NCI-H2081 (cell line): ENCODE measurements around the gene RTN4RL1.
A peak's percentile ranks its signal among the peaks of the same experiment; 100 is the strongest.

Experiments
- DNase-seq, 2 experiments: peaks; one replicate each; lab custom pipeline; 2025; lab: John Stamatoyannopoulos, UW

The RTN4RL1 gene

DNA sequence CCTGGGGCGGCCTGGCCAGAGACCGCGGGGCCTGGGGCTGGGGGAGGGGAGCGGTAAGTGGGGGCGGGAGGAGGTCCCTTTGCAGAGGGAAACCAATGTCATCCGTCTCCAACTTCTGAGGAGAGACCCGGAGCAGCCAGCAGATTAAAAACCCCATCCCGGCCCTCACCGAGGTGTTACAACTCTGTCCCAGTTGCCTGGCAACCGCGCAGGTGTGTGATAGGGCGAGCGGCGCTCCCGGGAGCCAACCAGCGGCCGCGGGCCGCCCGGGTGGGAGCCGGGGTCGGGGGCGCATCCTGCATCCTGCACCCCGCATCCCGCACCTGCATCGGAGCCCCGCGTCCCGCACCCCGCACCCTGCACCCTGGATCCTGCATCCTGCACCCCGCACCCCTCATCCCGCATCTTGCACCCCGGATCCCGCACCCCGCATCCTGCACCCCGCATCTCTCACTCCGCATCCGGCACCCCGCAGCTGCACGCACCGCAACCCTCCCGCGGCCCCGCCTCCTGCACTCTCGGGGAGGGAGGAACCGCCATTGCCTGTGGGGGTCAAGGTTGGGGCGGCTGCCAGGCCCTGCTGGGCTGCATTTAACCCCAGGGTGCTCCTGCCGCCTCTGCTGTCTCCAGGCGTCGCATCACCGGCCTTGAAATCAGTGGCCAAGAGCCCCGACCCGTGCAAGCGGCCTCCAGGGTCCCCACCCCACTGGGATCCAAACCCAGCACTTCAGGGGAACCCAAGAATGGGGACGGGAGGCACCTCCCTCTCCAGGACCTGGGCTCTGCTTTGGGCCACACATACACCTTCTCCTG, 47.3 kb downstream of the RTN4RL1 start:
- DNase-seq = no peak

DNA sequence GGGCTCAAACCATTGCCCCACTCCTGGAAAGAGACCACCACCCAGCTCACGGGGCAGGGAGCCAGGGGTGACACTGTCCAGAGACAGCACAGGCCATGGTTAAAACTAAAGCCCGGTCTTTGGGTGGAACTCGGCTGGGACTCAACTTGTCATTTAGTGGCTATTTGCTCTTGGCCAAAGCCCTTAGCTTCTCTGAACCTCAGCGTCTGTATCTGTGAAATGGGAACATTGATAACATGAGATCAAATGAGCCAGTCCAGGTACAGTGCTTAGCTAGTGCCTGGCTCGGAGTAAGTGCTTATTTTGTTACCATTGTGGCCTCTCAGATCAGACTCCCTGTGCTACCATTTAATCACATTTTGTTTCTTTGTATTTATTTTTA, 48.5 kb downstream of the RTN4RL1 start:
- no peak for DNase-seq

DNA sequence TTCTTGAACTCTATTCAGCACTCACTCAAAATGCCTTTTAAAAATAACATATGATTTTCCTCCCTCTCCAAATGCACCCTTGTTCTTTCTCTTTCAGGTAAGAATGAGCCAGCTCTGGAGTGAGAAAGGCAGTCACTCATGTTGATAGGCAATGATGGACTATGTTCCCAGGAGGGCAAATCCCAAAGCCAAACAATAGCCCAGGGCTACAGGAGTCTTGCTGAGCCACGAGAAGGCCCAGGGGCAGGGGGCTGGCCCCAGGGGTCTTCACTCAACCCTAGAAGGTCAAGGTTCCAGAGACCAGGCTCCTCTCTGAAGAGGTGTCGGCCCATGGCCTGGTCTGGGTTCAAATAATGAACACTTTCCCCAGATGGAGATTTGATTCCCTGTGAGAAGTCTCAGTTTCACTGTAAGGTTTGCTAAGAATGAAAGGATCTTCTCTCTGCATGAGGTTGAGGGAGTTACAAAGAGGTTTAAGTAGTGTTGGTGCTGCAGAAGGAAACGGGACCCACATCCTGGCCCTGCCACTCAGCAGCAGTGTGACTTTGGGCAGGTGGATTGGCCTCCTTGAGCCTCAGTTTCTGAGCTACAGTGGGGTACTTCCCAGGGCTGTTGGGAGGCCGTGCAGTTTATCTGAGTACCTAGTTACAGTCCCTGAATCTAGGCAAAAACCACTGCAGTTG, 49.0 kb downstream of the RTN4RL1 start:
- DNase-seq = no peak

DNA sequence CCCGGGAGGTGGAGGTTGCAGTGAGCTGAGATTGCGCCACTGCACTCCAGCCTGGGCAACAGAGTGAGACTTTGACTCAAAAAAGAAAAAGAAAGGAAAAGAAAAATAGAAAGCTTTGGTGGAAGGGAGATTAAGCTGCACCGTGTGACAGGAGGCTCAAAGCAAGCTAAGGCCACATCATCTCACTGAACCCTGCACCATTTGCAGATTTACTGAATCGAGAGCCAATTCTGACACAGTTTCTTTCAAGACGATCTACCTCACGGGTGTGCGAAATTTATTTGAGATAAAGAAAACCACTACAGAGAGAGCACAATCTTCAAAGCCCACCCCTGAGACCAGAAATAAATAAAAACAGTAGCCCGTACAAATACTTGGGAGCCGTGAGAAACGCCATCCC, 49.6 kb downstream of the RTN4RL1 start:
- no peak for DNase-seq

DNA sequence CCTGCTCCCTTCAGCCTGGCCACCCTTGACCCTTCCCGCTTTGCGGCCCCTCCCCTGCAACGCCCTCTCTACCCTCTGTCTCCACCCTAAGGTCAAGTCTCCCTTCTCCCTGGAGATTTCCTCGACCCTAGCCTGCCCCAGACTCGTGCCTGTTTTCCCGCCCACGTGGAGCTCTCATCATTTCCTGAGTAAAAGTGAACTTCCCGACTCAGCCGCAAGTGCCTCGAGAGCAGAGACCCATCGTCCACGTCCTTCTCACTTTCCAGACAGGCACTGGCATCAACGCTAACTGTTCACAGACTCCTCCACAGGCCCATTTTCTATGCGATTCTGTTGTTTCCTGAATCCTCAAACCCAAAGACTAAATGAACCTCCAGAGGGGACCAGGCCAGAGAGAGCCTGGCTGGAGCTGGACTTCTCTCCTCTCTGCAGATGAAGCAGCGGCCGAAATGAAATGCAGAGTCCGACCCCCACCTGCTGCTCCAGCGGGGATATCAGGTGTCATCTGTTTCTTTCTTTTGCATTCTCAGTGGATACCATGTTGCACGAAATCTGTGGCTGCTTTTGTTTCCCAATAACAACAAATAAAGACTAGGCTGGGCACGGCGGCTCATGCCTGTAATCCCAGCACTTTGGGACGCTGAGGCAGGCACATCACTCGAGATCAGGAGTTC, 52.5 kb downstream of the RTN4RL1 start:
- no peak for DNase-seq

DNA sequence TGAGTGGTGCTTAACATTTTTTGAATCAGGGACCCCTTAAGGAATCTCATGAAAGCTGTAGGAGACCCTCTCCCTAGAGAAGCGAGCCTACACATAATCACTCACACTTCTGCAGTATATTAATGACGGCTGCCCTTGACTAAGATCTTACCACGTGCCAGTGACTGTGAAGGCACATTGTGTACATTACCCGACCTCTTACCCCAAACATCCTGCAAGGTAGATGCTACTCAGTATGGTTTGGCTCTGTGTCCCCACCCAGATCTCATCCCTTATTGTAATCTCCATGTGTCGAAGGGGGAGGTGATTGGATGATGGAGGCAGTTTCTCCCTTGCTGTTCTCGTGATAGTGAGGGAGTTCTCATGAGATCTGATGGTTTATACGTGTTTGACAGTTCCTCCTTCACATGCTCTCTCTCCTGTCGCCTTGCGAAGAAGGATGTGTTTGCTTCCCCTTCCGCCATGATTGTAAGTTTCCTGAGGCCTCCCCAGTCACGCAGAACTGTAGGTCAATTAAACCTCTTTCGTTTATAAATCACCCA, 54.2 kb downstream of the RTN4RL1 start:
- no peak for DNase-seq

DNA sequence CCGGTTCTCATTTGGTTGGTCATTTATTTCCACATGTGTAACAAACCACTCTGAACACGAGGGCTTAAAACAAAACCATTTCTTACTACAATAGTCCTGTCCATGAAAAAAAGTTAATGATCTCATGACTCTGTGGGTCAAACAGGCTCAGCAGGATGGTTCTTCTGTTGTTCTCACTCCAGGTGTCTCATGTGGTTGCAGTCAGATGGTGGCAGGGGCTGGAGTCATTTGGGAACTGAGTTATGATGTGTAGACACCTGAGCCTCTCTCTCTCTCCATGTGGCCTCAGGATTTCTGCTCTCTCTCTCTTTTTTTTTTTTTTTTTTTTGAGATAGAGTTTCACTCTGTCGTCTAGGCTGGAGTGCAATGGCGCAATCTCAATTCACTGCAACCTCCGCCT, 55.4 kb downstream of the RTN4RL1 start:
- peak in 1 of 2 experiments; percentile 20 for DNase-seq

DNA sequence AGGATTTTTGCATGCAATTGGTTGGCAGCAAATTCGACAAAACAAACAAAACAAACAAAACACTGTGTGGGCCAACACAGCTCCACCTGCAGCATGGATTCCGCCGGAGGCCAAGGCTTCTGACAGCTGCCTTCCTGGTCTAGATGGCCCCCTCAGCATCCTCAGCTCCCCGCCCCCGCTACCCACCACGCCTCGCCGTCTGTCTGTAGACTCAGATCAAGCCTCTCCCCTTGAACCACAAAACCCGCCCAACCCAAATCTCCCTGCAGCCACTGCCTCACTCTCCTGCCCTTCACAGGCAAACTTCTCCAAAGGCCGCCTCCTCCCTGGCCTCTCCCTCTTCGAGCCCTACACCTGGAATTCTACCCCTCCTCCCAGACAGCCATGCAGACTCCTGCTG, 57.9 kb downstream of the RTN4RL1 start:
- DNase-seq = peak; percentile 23 to 49

DNA sequence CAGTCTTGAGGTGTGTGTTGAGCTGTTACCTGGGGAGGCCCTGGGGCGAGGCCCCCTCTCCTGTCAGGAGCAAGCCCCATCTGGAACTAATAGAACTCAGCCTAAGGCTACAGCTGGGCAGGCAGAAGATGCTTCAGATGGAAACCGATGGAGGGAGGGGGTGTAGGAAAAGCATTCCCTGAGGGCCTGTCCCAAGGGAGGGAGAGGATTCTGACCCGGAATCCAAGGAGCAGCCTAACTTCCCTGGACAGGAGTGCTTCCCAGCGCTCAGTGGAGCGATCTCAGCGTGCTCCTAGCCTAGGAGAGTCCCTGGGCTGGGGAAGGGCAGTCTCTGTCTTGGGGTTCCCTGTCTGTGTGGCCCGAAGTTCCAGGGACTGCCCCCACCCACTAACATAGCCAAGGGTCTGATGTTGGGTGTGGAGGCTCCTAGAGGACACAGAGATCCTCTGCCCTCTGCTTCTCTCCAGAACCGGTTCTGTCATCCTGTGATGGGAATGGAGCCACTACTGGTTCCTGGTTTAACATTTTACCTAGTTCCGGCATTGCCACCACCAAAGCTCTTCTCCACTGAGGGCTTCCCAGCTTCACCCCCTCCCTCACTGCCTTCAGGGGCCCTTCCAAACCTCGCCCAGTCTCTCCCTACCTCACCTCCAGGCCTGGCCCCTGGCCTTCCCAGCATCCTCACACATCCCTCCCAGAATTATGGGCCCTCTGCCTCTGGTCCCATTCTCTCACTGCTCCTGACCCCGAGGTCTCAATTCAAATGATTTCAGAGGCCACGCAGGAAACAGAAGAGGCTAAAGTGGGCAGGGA, 58.7 kb downstream of the RTN4RL1 start:
- DNase-seq = no peak

DNA sequence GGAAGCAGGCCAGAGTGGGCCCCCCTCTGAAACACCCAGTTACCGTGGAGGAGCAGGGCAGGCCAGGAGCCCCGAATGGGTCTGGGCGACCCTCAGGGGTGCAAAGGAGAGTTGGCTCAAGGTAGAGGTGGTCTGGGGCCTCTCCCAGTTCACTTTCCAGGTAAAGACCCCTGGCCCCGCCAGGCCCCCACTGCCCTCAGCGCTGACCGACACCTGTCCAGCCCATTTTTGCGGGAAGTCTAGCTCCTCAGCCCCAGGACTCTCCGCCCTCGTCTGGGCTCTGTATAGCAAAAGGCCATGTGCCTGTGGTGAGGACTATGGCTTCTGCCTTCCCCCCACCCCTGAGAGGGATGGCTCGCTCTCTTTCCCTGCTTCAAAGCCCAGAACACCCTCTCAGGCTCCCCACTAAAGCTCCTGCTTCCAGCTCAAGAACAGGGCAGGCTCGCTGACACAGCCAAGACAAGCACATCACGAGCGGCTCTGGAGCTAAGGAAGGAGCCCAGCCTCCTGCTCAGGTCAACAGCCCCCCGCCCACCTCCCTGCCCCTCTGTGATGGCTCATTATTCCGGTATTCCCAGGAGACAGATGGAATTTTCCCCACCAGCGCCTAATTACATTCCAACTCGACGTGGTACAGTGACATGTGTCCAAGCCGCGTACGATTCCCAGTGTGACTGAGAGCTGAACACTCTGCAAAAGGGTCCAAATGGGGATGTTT, 59.4 kb downstream of the RTN4RL1 start:
- DNase-seq = no peak

DNA sequence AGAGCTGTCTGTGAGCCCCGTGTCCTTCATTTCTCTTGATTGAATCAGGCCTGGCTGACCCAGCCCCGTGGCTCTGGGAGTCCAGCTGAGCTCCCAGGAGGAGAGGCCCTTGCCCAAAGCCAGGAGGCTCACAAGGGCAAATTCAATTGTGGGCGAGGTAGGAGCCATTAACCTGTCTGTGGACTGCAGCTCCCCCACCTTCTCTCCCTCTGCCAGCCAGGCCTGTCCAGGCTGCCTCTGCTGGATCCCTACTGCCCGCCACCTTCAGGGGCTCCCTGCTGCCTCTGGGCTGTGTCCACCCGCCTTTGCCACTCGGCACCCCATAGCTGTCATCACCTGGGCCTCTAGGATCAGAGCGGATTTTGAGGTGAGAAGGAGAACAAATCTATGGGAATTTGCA, 61.9 kb downstream of the RTN4RL1 start:
- no peak for DNase-seq

DNA sequence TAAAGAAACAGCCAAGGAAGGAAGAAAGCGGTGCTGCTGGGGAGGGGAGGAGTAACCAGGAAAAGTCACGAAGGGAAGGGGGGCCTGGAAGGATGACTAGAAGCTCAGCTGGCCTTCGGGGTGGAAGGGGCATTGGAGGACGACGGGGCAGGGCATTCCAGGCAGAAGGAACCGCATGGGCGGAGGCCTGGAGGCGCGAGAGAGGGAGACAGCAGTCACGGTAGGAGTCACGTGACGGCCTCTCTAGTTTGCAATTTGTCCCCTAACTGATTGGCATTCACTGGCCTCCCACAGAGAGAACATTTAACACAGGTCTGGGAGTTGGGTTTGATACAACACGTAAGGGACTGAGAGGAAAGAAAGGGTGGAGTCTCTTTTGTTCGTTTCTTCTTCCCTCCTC, 63.9 kb downstream of the RTN4RL1 start:
- peak in 1 of 2 experiments; percentile 23 for DNase-seq

DNA sequence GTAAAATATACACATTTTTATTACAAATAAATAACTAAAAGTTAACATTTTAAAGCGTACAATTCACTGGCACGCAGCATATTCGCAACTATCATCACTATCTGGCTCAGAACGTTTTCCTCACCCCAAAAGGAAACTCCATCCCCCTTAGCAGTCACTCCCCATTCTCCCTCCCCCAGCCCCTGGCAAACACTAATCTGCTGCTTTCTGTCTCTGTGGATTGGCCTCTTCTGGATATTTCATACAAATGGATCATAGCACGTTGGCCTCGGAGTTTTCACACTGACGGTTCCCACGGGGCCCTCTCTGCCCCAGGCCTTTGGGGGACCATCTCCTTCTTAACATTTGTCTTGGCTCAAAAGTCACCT, 64.6 kb downstream of the RTN4RL1 start:
- DNase-seq = no peak

DNA sequence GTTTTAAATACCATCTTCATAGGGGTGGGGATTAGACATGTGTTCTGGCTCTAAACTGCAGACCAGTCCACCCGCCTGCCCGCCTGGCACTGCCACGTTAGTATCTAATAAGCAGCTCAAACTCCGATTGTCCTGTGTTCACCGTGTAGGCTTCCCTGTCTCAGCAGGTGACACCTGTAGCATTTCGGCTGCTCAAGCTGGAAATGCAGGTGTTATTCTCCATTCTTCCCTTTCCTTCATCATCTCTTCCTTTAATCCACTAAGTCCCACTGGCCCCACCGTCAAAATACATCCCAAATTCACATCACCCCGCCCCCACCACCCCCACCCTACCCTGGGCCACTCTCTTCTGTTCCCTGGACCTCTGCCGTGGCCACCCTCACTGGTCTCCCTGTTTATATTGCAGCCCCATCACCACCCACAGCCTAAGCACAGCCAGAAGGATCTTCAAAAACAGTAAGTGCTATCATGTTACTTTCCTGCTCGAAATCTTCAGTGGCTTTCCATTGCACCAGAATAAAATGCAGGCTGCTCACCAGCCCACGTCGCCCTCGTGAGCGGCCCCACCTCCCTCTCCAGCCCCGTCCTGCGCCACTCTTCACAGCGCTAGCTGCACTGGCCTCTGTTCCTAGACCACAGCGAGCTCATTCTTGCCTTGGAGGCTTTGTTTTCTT, 65.1 kb downstream of the RTN4RL1 start:
- DNase-seq = no peak

DNA sequence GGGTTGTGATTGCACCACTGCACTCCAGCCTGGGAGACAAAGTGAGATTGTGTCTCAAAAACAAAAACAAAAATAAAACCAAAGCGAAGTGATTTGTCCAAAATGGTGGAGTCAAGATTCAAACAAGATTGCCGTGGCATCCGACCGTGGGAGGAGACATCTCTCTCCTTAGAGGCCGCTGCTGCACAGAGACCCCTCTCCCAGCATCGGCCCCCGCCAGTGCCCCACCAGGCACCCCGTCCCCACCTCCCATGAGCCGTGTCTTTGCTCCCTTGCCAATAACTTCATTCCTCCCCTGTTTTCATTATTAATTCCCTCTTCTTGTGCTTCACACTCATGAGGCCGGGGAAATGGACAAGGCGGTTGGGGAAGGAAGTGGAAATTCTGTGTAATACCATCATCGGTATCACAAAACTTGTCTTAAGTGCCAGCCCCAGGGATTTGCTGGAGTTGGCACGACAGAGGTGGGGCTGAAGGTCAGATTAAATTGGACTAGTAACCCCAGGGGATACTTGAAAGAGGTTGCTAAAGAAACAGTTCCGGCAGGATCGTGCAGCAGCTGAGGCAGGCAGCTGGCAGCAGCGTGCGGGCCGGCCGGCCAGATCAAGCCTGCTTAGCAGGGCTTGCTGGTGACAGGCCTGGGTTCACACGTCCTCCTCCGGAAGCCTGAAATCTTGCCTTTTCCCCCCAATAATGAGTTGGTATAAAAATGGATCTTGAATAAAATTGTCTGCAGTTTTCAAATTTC, 66.8 kb downstream of the RTN4RL1 start:
- no peak for DNase-seq

DNA sequence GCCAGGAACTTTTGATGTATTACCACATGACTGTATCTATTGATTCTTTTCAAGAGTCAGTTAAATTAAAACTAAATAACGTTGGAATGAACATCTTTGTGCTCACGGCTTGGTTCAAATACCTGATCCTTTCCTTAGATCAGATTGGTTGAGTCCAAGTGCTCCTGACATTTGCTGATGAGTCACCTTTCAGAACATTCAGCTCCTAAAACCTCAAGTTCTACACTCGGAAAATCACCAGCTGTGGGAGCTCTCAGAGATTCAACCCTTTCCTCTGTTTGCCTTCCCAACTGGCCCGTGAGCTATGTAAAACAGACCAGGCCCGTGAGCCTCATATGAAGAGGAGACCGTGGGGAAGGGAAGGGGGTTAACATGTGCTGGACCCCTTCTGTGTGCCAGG, 68.1 kb downstream of the RTN4RL1 start:
- no peak for DNase-seq

DNA sequence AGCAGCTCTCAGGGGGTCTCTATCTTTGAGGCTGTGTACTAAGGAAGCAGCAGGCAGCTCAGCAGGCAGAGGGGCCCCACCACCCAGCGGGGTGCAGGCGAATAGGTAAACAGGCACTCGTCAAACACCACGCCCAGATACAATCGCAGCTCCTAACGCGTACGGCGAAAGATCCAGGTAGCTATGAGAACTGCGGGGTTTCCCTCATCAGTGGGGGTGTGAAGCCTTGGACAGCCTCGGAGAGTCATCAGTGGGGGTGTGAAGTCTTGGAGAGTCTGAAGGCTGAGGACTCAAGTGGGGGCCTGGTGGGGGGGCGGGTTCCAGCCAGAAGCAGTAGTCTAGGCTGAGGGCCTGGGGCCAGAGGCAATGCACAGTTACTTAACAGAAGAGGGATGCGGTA, 69.0 kb downstream of the RTN4RL1 start:
- no peak for DNase-seq

DNA sequence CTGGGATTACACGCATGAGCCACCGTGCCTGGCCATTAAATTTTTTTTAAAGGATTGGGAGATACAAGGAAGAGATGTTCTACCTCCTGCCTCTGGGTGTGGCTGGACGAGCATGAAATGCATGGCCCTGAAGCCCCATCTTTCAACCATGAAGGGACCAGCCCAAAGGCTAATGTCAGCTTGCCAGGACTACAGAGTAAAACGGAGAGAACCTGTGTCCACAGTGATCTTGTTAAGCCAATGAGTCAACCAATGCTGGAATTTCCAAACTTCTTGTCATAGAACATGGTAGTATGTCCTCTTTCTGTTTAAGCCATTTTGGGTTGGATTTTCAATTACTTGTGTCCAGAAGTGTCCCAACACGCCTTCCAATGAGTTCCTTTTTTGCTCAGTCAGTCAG, 71.3 kb downstream of the RTN4RL1 start:
- no peak for DNase-seq

DNA sequence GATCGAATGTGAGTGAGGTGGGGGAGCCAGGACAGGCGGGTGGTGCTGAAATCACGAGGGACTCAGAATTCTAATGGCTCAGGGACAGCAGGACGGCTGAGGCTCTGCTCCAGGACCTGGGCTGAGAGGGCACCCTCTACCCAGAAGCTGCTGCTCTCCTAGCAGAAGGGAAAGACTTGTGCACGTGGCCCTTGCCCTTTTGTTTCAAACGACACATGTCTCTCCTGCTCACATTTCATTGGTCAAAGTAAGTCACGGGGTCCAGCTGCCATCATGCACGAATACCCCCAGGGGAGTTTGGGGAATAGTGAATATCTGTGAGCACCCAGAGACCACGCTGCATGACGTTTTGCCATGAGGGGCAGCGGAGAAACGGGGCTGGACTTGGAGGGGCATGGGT, 73.2 kb downstream of the RTN4RL1 start:
- no peak for DNase-seq

DNA sequence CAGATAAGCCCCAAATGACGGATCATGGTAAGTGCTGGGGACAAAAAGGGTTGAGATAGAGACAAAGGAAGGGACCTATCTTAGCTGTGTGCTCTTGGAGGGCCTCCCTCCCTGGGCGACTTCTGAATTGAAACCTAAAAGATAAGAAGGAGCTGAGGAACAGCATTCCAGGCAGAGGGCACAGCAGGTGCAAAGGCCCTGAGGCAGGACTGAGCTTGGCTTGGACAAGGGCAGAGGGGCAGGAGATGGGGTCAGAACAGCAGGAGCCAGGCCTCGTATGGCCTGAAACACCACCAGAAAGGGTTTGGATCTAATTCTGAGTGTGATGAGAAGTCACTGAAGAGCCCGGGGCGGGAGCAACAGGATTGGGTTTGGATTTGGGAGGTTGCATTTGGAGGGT, 75.4 kb downstream of the RTN4RL1 start:
- no peak for DNase-seq
